Trophoblast cell (in vitro differentiated cells and primary cell): ENCODE data around the gene SLC34A1.
"Not testable (repeated sequence)": the region's sequence is repeated elsewhere in the genome, so short reads cannot be mapped to it uniquely, and the experiment has no call there.

ENCODE experiments used
- DNase-seq, 2 donors: peaks; one replicate each; pipeline ENCODE4 v3.0.0-alpha.2; 2016
- H2AFZ ChIP-seq: 2 replicates; pipeline ENCODE4 v1.6.1; 2013; ENCODE audit warnings: low read length, moderate library complexity, mild to moderate bottlenecking; ENCODE audit not compliant: insufficient read depth, poor library complexity
- H2AK5ac ChIP-seq: 2 replicates; pipeline ENCODE4 v1.6.1; 2013; ENCODE audit warnings: mild to moderate bottlenecking, low read length
- H2BK120ac ChIP-seq: 2 replicates; pipeline ENCODE4 v1.6.1; 2013; ENCODE audit warnings: low read length, mild to moderate bottlenecking, moderate library complexity; ENCODE audit not compliant: insufficient read depth, poor library complexity
- H2BK12ac ChIP-seq: 2 replicates; pipeline ENCODE4 v1.6.1; 2013; ENCODE audit warnings: mild to moderate bottlenecking, low read length, moderate library complexity
- H2BK5ac ChIP-seq: 2 replicates; pipeline ENCODE4 v1.6.1; 2013; ENCODE audit warnings: low read length, low read depth, moderate library complexity, mild to moderate bottlenecking; ENCODE audit not compliant: poor library complexity
- H3K14ac ChIP-seq: 2 replicates; pipeline ENCODE4 v1.6.1; 2013; ENCODE audit warnings: mild to moderate bottlenecking, low read length
- H3K18ac ChIP-seq: 2 replicates; pipeline ENCODE4 v1.6.1; 2013; ENCODE audit warnings: mild to moderate bottlenecking, low read length
- H3K23ac ChIP-seq: 2 replicates; pipeline ENCODE4 v1.6.1; 2013; ENCODE audit warnings: low read length
- H3K27ac ChIP-seq: 2 replicates; pipeline ENCODE4 v1.5.1; 2013; ENCODE audit warnings: low read depth, mild to moderate bottlenecking, inconsistent platforms, low read length, moderate library complexity
- H3K27me3 ChIP-seq: 2 replicates; pipeline ENCODE4 v1.6.1; 2013; ENCODE audit warnings: inconsistent platforms, mild to moderate bottlenecking, low read length, moderate library complexity; ENCODE audit not compliant: insufficient read depth
- H3K36me3 ChIP-seq, 2 experiments: 1 replicate in 1 of 2; 2 replicates in 1 of 2; pipeline ENCODE4 v1.6.1; 2013; ENCODE audit warnings: low read length in 2 of 2, mild to moderate bottlenecking in 2 of 2, moderate library complexity in 1 of 2; ENCODE audit not compliant: insufficient read depth in 2 of 2, control insufficient read depth in 1 of 2
- H3K4ac ChIP-seq: 2 replicates; pipeline ENCODE4 v1.6.1; 2013; ENCODE audit warnings: low read depth, mild to moderate bottlenecking, low read length, moderate library complexity
- H3K4me1 ChIP-seq, 2 experiments: 1 replicate in 1 of 2; 2 replicates in 1 of 2; pipeline ENCODE4 v1.6.1; 2013; ENCODE audit warnings: low read length in 2 of 2, mild to moderate bottlenecking in 2 of 2, moderate library complexity in 1 of 2; ENCODE audit not compliant: insufficient read depth in 2 of 2, control insufficient read depth in 1 of 2
- H3K4me2 ChIP-seq: 2 replicates; pipeline ENCODE4 v1.6.1; 2013; ENCODE audit warnings: inconsistent platforms, mild to moderate bottlenecking, low read length, moderate library complexity
- H3K4me3 ChIP-seq: 2 replicates; pipeline ENCODE4 v1.5.1; 2013; ENCODE audit warnings: mild to moderate bottlenecking, low read depth, low read length, inconsistent platforms
- H3K79me1 ChIP-seq: one replicate; pipeline ENCODE4 v1.6.1; 2013; ENCODE audit warnings: low read length
- H3K79me2 ChIP-seq: 2 replicates; pipeline ENCODE4 v1.6.1; 2013; ENCODE audit warnings: low read length, mild to moderate bottlenecking; ENCODE audit not compliant: control insufficient read depth, insufficient read depth, poor library complexity
- H3K9ac ChIP-seq: 2 replicates; pipeline ENCODE4 v1.6.1; 2013; ENCODE audit warnings: mild to moderate bottlenecking, low read length
- H3K9me3 ChIP-seq: 2 replicates; pipeline ENCODE4 v1.6.1; 2013; ENCODE audit warnings: low read depth, mild to moderate bottlenecking, control low read depth, inconsistent platforms, low read length; ENCODE audit not compliant: insufficient read depth
- H4K12ac ChIP-seq: 2 replicates; pipeline ENCODE4 v1.6.1; 2013; ENCODE audit warnings: low read depth, mild to moderate bottlenecking, low read length, moderate library complexity
- H4K8ac ChIP-seq: 2 replicates; pipeline ENCODE4 v1.6.1; 2013; ENCODE audit warnings: low read depth, mild to moderate bottlenecking, low read length, moderate library complexity
- H4K91ac ChIP-seq: one replicate; pipeline ENCODE4 v1.6.1; 2013; ENCODE audit warnings: low read depth, mild to moderate bottlenecking, low read length, moderate library complexity
- WGBS: extraction: QIAGEN DNeasy Blood & Tissue Kit; methylation state at CpG from one replicate; pipeline ENCODE4 v1.1.7; 2013; ENCODE audit warnings: missing lambda C conversion rate; ENCODE audit not compliant: insufficient read length, insufficient coverage; ENCODE audit errors: extremely low coverage; 5-methylcytosine and 5-hydroxymethylcytosine counted together

Gene SLC34A1

GRCh38 chr5:177417081-177417480, 32.8 kb downstream of the SLC34A1 start:
- H2AK5ac ChIP-seq, H3K36me3 ChIP-seq, H3K4me2 ChIP-seq, H3K9ac ChIP-seq, H3K4me3 ChIP-seq, H2BK12ac ChIP-seq, H2BK5ac ChIP-seq, DNase-seq, H3K4ac ChIP-seq, H2BK120ac ChIP-seq, H4K8ac ChIP-seq, H4K12ac ChIP-seq, H2AFZ ChIP-seq, H3K18ac ChIP-seq, H3K27me3 ChIP-seq, H3K4me1 ChIP-seq, H3K79me1 ChIP-seq, H3K27ac ChIP-seq, H3K14ac ChIP-seq, H3K79me2 ChIP-seq, H3K23ac ChIP-seq, H4K91ac ChIP-seq, H3K9me3 ChIP-seq: not testable (repeated sequence)
- no CpG with 5 or more reads among the region's 6 CpGs for WGBS

- H3K27me3 ChIP-seq: no peaks in the 10 kb centered on the region
- H3K79me2 ChIP-seq: no peaks in the 10 kb centered on the region
- no peak overlapping the region for H3K14ac ChIP-seq
- no peak overlapping the region for H2AFZ ChIP-seq
- no peak overlapping the region for H3K18ac ChIP-seq
- no peak overlapping the region for H4K91ac ChIP-seq
- no peak overlapping the region for H3K9ac ChIP-seq
- no peak overlapping the region for H2BK5ac ChIP-seq
- no peak overlapping the region for H2BK120ac ChIP-seq
- H4K8ac ChIP-seq: no peak overlapping the region
- no peaks in the 10 kb centered on the region for H3K9me3 ChIP-seq
- peak; percentile 52 to 91 for DNase-seq
- no peak overlapping the region for H4K12ac ChIP-seq
- no peak overlapping the region for H3K27ac ChIP-seq
- H3K79me1 ChIP-seq: no peaks in the 10 kb centered on the region
- no peaks in the 10 kb centered on the region for H3K4me1 ChIP-seq
- no peak overlapping the region for H3K4me2 ChIP-seq
- no peak overlapping the region for H3K23ac ChIP-seq
- no peak overlapping the region for H2AK5ac ChIP-seq
- H2BK12ac ChIP-seq: no peak overlapping the region
- WGBS: no CpG with 5 or more reads among the region's 3 CpGs
- no peak overlapping the region for H3K4ac ChIP-seq
- no peaks in the 10 kb centered on the region for H3K36me3 ChIP-seq
- H3K4me3 ChIP-seq: no peak overlapping the region
Measured at GRCh38 chr5:177419046-177419445, 34.8 kb downstream of the SLC34A1 start.

GRCh38 chr5:177420472-177420871, 36.2 kb downstream of the SLC34A1 start:
- H2BK12ac ChIP-seq, H2AK5ac ChIP-seq, H3K9ac ChIP-seq, H3K14ac ChIP-seq, H3K79me2 ChIP-seq, H4K8ac ChIP-seq, DNase-seq, H3K9me3 ChIP-seq, H3K4me2 ChIP-seq, H3K4me3 ChIP-seq, H4K91ac ChIP-seq, H3K4ac ChIP-seq, H3K79me1 ChIP-seq, H2BK120ac ChIP-seq, H2AFZ ChIP-seq, H3K4me1 ChIP-seq, H3K18ac ChIP-seq, H3K27ac ChIP-seq, H3K36me3 ChIP-seq, H4K12ac ChIP-seq, H3K27me3 ChIP-seq, H2BK5ac ChIP-seq, H3K23ac ChIP-seq: not testable (repeated sequence)
- no CpG with 5 or more reads among the region's 7 CpGs for WGBS

GRCh38 chr5:177421062-177421798, 37.0 kb downstream of the SLC34A1 start:
- H3K9ac ChIP-seq: no peak overlapping the region
- H4K12ac ChIP-seq: no peak overlapping the region
- peaks cover 2% of the 10 kb centered on the region for H3K79me2 ChIP-seq
- H3K79me1 ChIP-seq: peaks cover 6% of the 10 kb centered on the region
- no peaks in the 10 kb centered on the region for H3K9me3 ChIP-seq
- H3K4ac ChIP-seq: no peak overlapping the region
- H2AK5ac ChIP-seq: no peak overlapping the region
- H3K4me3 ChIP-seq: no peak overlapping the region
- no peak overlapping the region for H2BK120ac ChIP-seq
- H4K91ac ChIP-seq: no peak overlapping the region
- no peak overlapping the region for H3K23ac ChIP-seq
- peaks cover 4 to 5% of the 10 kb centered on the region in 2 experiments for H3K4me1 ChIP-seq
- no peaks in the 10 kb centered on the region for H3K36me3 ChIP-seq
- no peak overlapping the region for H2BK12ac ChIP-seq
- H2BK5ac ChIP-seq: no peak overlapping the region
- DNase-seq: no peak
- no peaks in the 10 kb centered on the region for H3K27me3 ChIP-seq
- H3K27ac ChIP-seq: no peak overlapping the region
- no CpG with 5 or more reads among the region's 6 CpGs for WGBS
- H3K18ac ChIP-seq: no peak overlapping the region
- no peak overlapping the region for H4K8ac ChIP-seq
- no peak overlapping the region for H2AFZ ChIP-seq
- H3K14ac ChIP-seq: no peak overlapping the region
- H3K4me2 ChIP-seq: no peak overlapping the region
